NCI-H2029 (cell line): ENCODE measurements around the gene PLCXD1.
"Not testable (repeated sequence)": the region's sequence is repeated elsewhere in the genome, so short reads cannot be mapped to it uniquely, and the experiment has no call there.

Experiments used
- DNase-seq: peaks from one replicate; lab custom pipeline; 2025; lab: John Stamatoyannopoulos, UW

The PLCXD1 gene

GRCh38 chrX:317424-318067 is 36.4 kb downstream of the PLCXD1 start:
- DNase-seq = no peak

GRCh38 chrX:318068-318738 is 37.0 kb downstream of the PLCXD1 start:
- DNase-seq = no peak

GRCh38 chrX:318739-319578 is 37.8 kb downstream of the PLCXD1 start, which contains the start of gene GTPBP6:
Gene GTPBP6 (minus strand): TSS chrX:318796. CDS start chrX:318787, 9 bp downstream.
- DNase-seq = no peak

GRCh38 chrX:319579-320125 is 38.5 kb downstream of the PLCXD1 start:
- DNase-seq = no peak

GRCh38 chrX:320126-320783 is 39.1 kb downstream of the PLCXD1 start:
- DNase-seq = no peak

GRCh38 chrX:323721-324628 is 42.8 kb downstream of the PLCXD1 start:
- no peak for DNase-seq

GRCh38 chrX:324664-325063 is 43.5 kb downstream of the PLCXD1 start:
- DNase-seq = not testable (repeated sequence)

- DNase-seq = no peak
Measured at GRCh38 chrX:327660-328126, 46.5 kb downstream of the PLCXD1 start.

GRCh38 chrX:329291-329910 is 48.2 kb downstream of the PLCXD1 start:
- no peak for DNase-seq

- not testable (repeated sequence) for DNase-seq
Measured at GRCh38 chrX:330141-330725, 49.1 kb downstream of the PLCXD1 start.

GRCh38 chrX:330726-331150 is 49.6 kb downstream of the PLCXD1 start:
- no peak for DNase-seq

GRCh38 chrX:331151-331824 is 50.1 kb downstream of the PLCXD1 start:
- DNase-seq = no peak

GRCh38 chrX:331825-332495 is 50.8 kb downstream of the PLCXD1 start:
- DNase-seq = no peak

GRCh38 chrX:332496-332860 is 51.3 kb downstream of the PLCXD1 start:
- DNase-seq = no peak

GRCh38 chrX:332916-333610 is 51.9 kb downstream of the PLCXD1 start:
- DNase-seq = no peak

- DNase-seq = no peak
Measured at GRCh38 chrX:333611-334311, 52.6 kb downstream of the PLCXD1 start.

GRCh38 chrX:334331-334891 is 53.2 kb downstream of the PLCXD1 start:
- no peak for DNase-seq
